GM18499 (cell line): ENCODE results near the gene NKAIN4.

Experiments
- ATAC-seq: cut with Tn5 transposase; IDR thresholded peaks from one replicate; pipeline ENCODE4 v1.9.1; 2021; ENCODE audit warnings: moderate number of reproducible peaks; ENCODE audit not compliant: insufficient read depth, unreplicated experiment

NKAIN4 gene

DNA sequence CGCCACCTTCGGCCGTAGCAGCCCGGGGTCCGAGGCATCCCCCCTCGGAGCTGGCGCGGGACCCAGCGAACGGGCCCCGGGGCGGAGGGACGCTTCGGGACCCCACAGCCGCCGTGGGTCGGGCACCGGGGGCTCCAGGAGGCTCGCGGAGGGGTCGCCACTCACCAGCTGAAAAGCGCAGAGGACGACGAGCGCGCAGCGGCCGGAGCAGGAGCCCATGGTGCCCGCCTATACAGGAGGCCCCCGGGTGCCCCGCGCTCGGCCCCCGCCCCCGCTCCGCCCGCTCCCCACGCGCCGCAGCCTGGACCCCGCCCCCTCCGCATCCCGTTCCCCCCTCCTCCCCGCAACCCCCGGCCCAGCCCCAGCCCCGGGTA, at the start of gene NKAIN4:
TSS of gene NKAIN4 (minus strand) at position 232 of the 374 bp plus-strand sequence. CDS start at position 219, 13 bp downstream.
- ATAC-seq, result no peak

- no peak for ATAC-seq
Observed at GRCh38 chr20:63303095-63303666, 48.9 kb upstream of the NKAIN4 start.

- ATAC-seq, result no peak
Observed at GRCh38 chr20:63301671-63302070, 47.4 kb upstream of the NKAIN4 start.

GRCh38 chr20:63298731-63299312, 44.6 kb upstream of the NKAIN4 start:
- ATAC-seq, result no peak

GRCh38 chr20:63297796-63298572, 43.7 kb upstream of the NKAIN4 start:
- no peak for ATAC-seq

DNA sequence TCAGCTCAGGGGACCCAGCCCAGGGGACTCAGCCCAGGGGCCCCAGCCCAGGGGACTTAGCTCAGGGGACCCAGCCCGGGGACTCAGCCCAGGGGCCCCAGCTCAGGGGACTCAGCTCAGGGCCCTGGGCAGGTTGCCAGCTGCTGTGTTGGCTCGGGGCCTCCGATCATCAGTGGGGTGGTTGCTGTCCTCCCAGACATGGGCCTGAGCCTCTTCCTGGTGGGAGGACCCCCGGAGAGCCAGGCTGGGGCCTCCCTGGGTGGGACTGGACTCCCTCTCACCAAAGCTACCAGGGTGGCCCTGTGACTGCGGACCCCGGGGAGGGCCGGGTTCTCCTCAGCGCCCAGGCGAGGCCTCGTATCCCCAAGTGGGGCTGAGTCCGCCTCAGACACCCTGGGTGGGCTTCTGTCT, 43.1 kb upstream of the NKAIN4 start:
- ATAC-seq, result no peak

DNA sequence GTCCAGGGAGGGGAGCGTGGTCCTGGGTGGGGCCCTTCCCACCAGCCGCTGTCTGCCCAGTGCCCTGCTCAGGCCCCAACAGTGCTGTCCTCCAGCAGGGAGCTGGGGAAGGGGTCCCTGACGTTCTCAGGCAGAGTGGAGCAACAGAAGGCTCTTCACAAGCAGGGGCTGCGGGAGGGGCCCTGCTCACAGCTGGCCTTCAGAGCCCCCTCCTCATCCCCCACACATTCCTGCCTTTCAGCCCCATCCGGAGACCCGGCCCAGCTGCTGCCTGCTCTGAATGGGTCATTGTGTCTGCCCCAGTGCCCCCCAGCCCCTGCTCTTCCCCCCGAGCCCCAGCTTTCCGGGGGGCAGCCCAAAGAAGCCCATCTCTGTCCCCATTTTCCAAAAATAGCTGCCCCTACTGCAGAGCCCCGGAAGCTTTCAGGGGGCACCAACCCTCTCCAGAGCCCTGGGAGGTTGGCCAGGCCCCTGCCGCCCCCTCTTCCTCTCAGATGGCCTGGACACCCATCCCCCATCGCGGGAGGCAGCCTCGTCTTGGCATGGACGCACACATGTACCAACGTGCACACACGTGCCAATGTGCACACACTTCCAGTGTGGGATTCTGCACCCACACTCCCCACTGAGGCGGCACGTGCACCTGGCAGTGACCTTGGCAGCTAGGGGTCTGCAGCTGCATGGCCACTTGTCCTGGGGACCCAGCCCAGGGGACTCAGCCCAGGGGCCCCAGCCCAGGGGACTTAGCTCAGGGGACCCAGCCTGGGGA, 42.5 kb upstream of the NKAIN4 start:
- no peak for ATAC-seq

GRCh38 chr20:63295846-63296245, 41.6 kb upstream of the NKAIN4 start:
- no peak for ATAC-seq

DNA sequence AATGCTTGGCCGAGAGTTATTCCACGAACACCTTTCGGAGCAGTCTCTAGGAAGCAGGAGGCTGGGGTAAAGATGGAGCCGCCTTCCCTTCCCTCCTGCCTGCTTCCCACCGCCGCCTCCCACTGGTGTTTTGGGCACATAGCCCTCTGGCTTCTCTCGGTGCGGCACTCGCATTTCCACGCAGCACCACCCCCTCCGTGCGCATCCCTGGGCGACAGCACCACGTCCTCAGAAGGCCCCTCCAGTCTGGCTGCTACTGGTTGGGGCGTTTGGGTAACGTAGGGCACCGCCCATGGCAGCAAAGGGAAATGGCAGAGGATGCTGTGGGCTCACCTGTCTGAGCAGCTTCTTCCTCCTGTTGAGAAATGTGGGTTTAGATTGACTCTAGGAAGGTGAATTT, 41.2 kb upstream of the NKAIN4 start:
- no peak for ATAC-seq

DNA sequence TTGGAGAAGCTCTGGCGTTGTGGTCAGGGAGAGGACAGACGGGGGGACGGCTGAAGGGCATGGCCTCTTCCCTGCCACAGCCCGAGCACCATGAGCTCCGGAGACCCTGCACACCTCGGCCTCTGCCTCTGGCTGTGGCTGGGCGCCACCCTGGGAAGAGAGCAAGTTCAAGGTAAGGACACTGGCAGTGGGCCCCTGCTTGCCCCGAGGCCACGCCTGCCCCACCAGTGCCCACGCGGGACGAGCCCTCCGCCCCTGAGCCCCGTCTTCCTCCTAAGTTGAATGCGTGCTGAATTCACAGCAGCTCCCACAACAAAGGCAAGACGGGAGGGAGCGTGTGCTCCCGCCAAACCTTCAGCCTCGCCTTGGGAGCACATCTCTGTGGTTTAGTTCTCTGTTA, 40.8 kb upstream of the NKAIN4 start:
- ATAC-seq, result no peak

- ATAC-seq, result no peak
Observed at GRCh38 chr20:63294536-63294900, 40.3 kb upstream of the NKAIN4 start.

- ATAC-seq, result no peak
Observed at GRCh38 chr20:63293871-63294535, 39.7 kb upstream of the NKAIN4 start.

DNA sequence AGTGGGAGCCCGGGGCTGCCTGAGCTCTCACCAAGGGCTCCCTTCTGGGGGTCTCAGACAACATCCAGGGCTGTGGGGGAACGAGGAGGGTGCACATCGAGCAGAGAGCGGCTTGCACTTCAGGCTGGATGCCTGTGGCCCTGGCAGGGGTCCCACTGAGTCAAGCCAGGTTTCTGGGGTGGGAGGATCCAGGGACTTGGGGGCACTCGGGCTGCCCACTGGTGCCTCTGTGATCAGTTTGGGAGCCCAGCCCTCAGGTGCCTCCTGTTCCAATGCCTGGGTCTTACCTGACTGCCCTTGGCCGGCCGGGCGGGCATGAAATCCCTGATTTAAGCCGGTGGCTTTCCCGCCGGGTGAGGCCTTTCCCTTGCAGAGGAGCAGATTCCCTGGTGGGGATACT, 39.2 kb upstream of the NKAIN4 start:
- ATAC-seq, result no peak

DNA sequence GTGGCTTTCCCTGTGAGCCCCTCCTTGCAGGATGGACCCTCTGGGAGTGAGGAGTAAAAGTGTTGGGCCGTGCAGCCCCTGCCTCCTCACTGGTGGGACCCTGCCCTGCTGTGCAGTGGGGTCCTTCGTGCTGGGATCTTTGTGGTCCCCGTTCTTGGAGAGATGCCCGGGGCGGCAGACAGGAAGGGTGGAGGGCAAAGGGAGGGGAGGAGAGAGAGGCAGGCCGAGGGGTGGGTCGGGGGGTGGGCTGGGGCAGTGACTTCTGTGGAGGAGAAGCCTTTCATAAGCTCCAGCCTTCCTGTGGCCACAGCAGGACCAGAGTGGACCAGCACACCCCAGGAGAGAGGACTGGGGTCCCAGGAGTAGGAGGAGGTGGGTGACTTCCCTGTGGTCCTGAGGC, 38.6 kb upstream of the NKAIN4 start, which contains the start of gene COL20A1:
TSS of gene COL20A1 (plus strand) at position 283 of the 400 bp plus-strand sequence. CDS start 1,922 bp downstream, outside the sequence.
- no peak for ATAC-seq

DNA sequence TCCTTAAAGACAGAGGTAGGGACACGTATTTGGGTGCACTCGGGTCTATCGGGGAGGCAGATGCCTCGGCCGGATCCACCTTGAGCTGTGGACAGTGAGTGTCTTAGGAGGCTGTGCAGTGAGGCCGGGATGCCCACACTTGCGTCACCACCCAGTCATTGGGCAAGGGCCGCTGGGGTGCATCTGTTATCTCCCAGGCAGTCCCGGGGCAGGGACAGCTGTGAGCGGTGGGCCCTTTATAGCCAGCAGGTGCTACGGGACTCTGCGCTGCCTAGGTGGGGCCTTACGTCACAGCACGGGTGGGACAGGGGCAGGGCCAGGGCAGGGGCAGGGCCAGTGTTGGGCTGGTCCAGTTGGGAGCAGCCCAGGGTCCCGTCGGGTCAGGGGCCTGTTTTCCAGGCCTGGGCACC, 38.0 kb upstream of the NKAIN4 start:
- no peak for ATAC-seq

DNA sequence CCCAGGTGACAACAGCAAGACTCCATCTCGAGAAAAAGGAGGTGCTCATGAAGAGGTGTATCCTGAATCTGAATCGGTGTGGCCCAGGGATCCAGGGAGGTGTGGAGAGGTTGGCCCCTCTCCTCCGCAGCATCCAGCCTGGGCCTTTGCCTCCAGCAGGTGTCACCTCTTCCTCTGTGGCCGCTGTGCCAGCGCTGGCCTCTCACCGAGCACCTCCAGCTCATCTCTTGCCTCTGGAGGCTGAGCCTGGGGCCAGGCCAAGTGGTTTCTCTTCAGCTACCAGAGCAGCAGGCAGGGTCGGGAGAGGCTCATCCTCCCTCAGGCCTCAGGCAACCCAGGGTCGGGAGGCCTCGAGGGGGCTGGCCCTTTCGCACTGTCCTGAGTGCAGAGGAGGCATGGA, 37.5 kb upstream of the NKAIN4 start:
- no peak for ATAC-seq

GRCh38 chr20:63290677-63291472, 36.6 kb upstream of the NKAIN4 start:
- ATAC-seq, result no peak

- ATAC-seq, result no peak
Observed at GRCh38 chr20:63290136-63290676, 35.9 kb upstream of the NKAIN4 start.
